ENCODE data around the gene PSG1. TPM values are rescaled to one million over a fixed set of nuclear protein-coding genes. Genes with fewer than 3 reads are reported as not detected.
"Not testable (repeated sequence)": the region's sequence is repeated elsewhere in the genome, so short reads cannot be mapped to it uniquely, and the experiment has no call there.

The PSG1 gene
- total and polyA plus RNA-seq, 2 experiments from 2014 or later: 0.54 to 3.0 TPM

DNA sequence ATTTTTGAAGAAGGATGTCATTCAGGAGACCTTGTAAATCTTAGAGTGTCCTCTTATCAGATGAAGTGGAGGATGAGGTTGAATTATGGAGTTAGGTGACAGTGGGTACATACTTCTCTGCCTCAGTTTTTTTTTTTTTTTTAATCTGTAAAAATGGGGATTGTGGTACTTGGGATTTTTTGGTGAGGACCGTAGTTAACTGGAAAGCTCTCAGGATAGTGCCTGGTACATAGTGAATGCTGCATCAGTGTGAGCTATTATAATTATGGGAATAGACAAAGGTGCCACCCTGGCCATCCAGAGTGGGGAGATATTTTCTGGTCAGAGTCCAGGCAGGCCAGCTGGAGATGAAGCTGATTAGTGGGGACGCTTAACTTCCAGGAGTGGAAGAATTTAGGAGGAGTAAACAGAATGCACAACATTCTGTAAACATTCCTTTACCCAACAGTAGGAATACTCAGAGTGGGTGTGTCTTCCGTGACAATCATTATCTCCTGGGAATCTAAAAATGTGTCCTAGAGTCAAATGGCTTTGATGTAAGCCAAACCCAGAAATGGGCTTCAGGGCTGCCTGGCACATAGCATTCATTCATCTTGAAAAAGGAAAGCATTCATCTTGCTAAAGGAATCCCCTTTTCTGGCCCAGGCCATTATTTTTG is 47.4 kb downstream of the PSG1 start:
- H2AFZ ChIP-seq; H4K20me1 ChIP-seq (ENCODE audit: insufficient read depth); H3K27me3 ChIP-seq (replicated peaks; ENCODE audit: insufficient read depth); in situ Hi-C loops (cut with MboI); H3K9me2 ChIP-seq (ENCODE audit: insufficient read depth); H3K4me2 ChIP-seq (ENCODE audit: unreplicated experiment); H3K36me3 ChIP-seq (ENCODE audit: low read depth); H3K79me2 ChIP-seq (ENCODE audit: insufficient read depth); DNase-seq; H3K9me3 ChIP-seq (ENCODE audit: low read depth); H3K9ac ChIP-seq; H3K4me3 ChIP-seq: not testable (repeated sequence)
- H3F3A ChIP-seq (ENCODE audit: insufficient read depth): peaks cover 36% of the 10 kb centered on the region
- H3K4me1 ChIP-seq (ENCODE audit: insufficient read depth): peaks cover 23% of the 10 kb centered on the region
- peak overlapping the region; percentile 56 for H3K27ac ChIP-seq
- 79 to 84% methylated on average over 3 of the region's 3 CpGs for WGBS, 2 experiments (ENCODE audit: low coverage in 1 of 2, low lambda C conversion rate in 2 of 2, missing lambda C conversion rate in 2 of 2)

DNA sequence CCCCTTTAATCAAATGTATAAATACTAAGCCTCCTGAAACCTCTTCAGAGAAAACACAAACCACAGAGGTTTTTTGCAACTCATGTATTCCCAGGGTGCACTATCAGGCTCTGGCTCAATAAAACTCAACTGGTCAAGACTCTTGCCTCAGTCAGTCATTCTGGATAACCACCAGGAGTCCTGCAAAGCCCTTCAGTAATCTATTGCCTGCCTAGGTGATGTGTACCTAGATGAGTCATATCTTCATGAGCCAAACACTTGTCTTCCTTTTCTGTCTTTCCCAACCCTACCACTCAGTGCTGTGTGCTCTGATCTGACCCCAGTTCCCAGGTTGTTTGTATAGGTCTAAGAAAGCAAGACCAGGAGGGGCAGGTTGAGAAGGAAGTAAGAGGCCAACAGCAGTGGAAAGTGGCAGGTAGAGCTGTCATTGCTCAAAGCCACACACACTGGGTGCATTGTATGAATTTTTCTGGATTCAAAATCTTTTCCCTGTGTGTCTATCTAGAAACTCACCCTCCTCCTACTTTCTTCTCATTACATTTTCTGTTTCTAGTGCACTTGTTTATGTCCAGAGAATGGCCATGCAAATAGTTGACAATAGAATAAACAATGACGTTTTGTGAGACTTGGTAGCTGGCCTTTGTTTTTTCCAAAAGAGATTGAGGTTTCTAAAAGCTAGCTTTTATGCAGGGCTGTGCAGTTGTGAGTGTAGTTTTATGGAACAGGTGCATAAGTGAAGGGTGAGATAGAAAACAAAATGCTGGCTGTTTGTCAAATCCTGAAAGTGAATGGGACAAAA is 48.1 kb downstream of the PSG1 start:
- peaks cover 36% of the 10 kb centered on the region for H3F3A ChIP-seq (ENCODE audit: insufficient read depth)
- H3K4me3 ChIP-seq: no peak overlapping the region
- no peaks in the 10 kb centered on the region for H3K9me3 ChIP-seq (ENCODE audit: low read depth)
- no peaks in the 10 kb centered on the region for H3K79me2 ChIP-seq (ENCODE audit: insufficient read depth)
- H2AFZ ChIP-seq: no peak overlapping the region
- no peak for DNase-seq
- H3K9ac ChIP-seq: no peak overlapping the region
- no peaks in the 10 kb centered on the region for H3K9me2 ChIP-seq (ENCODE audit: insufficient read depth)
- TF ChIP-seq EZH2 (IDR thresholded peaks at IDR 0.05; ENCODE audit: insufficient read depth, poor library complexity, severe bottlenecking) (no peak), EZH2phosphoT487 (IDR thresholded peaks at IDR 0.05; ENCODE audit: insufficient read depth, low read depth) (no peak)
- no peak overlapping the region for H3K27ac ChIP-seq
- H3K4me1 ChIP-seq (ENCODE audit: insufficient read depth): peaks cover 23% of the 10 kb centered on the region
- H3K4me2 ChIP-seq (ENCODE audit: unreplicated experiment): no peak overlapping the region
- in situ Hi-C loops (cut with MboI): no loop called here
- H4K20me1 ChIP-seq (ENCODE audit: insufficient read depth): no peaks in the 10 kb centered on the region
- H3K27me3 ChIP-seq (replicated peaks; ENCODE audit: insufficient read depth): no peaks in the 10 kb centered on the region
- 44 to 53% methylated on average over 1 of the region's 1 CpG for WGBS, 2 experiments (ENCODE audit: low coverage in 1 of 2, low lambda C conversion rate in 2 of 2, missing lambda C conversion rate in 2 of 2)
- H3K36me3 ChIP-seq (ENCODE audit: low read depth): no peaks in the 10 kb centered on the region

- H3K27ac ChIP-seq; H4K20me1 ChIP-seq (ENCODE audit: insufficient read depth); H3K36me3 ChIP-seq (ENCODE audit: low read depth); H3K4me2 ChIP-seq (ENCODE audit: unreplicated experiment); H3K4me3 ChIP-seq; H3K9ac ChIP-seq; H3K27me3 ChIP-seq (replicated peaks; ENCODE audit: insufficient read depth); H3K9me2 ChIP-seq (ENCODE audit: insufficient read depth); H3K79me2 ChIP-seq (ENCODE audit: insufficient read depth); H3K9me3 ChIP-seq (ENCODE audit: low read depth); H2AFZ ChIP-seq; in situ Hi-C loops (cut with MboI): not testable (repeated sequence)
- WGBS, 2 experiments (ENCODE audit: low coverage in 1 of 2, low lambda C conversion rate in 2 of 2, missing lambda C conversion rate in 2 of 2): 72 to 74% methylated on average over 9 of the region's 9 CpGs
- Histone ChIP-seq H3K4me1 (ENCODE audit: insufficient read depth) (peaks cover 38% of the 10 kb centered on the region), H3F3A (ENCODE audit: insufficient read depth) (peaks cover 34% of the 10 kb centered on the region)
- DNase-seq: peak; percentile 34
These were observed 58.1 kb downstream of the PSG1 start for GRCh38 chr19:42821306-42821977.

- 43 to 44% methylated on average over 5 of the region's 5 CpGs for WGBS, 2 experiments (ENCODE audit: low coverage in 1 of 2, low lambda C conversion rate in 2 of 2, missing lambda C conversion rate in 2 of 2)
- peak overlapping the region; percentile 69 for H3K27ac ChIP-seq
- peaks cover 34% of the 10 kb centered on the region for H3F3A ChIP-seq (ENCODE audit: insufficient read depth)
- H3K36me3 ChIP-seq (ENCODE audit: low read depth); in situ Hi-C loops (cut with MboI); H3K9me3 ChIP-seq (ENCODE audit: low read depth); H4K20me1 ChIP-seq (ENCODE audit: insufficient read depth); H3K9me2 ChIP-seq (ENCODE audit: insufficient read depth); H3K27me3 ChIP-seq (replicated peaks; ENCODE audit: insufficient read depth); H3K4me3 ChIP-seq; H3K79me2 ChIP-seq (ENCODE audit: insufficient read depth); H3K9ac ChIP-seq: not testable (repeated sequence)
- H3K4me1 ChIP-seq (ENCODE audit: insufficient read depth): peaks cover 38% of the 10 kb centered on the region
- 0 out of 2 replicates have a peak overlapping the region, but pooled peaks have one; percentile 7 for H2AFZ ChIP-seq
- DNase-seq: peak; percentile 94
- peak overlapping the region; percentile 31 for H3K4me2 ChIP-seq (ENCODE audit: unreplicated experiment)
These were observed 59.4 kb downstream of the PSG1 start for GRCh38 chr19:42819960-42820650.
